ENCODE measurements around the gene FRAS1.

The FRAS1 gene

GRCh38 chr4:78562687-78563086, 505.6 kb downstream of the FRAS1 start:
- no peak for DNase-seq

GRCh38 chr4:78565971-78566372, 508.8 kb downstream of the FRAS1 start:
- DNase-seq, result no peak

- DNase-seq, result no peak
These were observed 509.8 kb downstream of the FRAS1 start for GRCh38 chr4:78566834-78567499.

GRCh38 chr4:78567500-78568060, 510.5 kb downstream of the FRAS1 start:
- no peak for DNase-seq

GRCh38 chr4:78568640-78569305, 511.6 kb downstream of the FRAS1 start:
- no peak for DNase-seq

GRCh38 chr4:78569306-78569821, 512.2 kb downstream of the FRAS1 start:
- DNase-seq, result peak; percentile 36

GRCh38 chr4:78570117-78570516, 513.0 kb downstream of the FRAS1 start:
- no peak for DNase-seq

- no peak for DNase-seq
These were observed 514.7 kb downstream of the FRAS1 start for GRCh38 chr4:78571804-78572203.

- DNase-seq, result no peak
These were observed 521.7 kb downstream of the FRAS1 start for GRCh38 chr4:78578674-78579425.

- no peak for DNase-seq
These were observed 524.5 kb downstream of the FRAS1 start for GRCh38 chr4:78581618-78582017.

- no peak for DNase-seq
These were observed 527.9 kb downstream of the FRAS1 start for GRCh38 chr4:78584863-78585547.

- peak; percentile 22 for DNase-seq
These were observed 528.5 kb downstream of the FRAS1 start for GRCh38 chr4:78585633-78586032.

- no peak for DNase-seq
These were observed 531.9 kb downstream of the FRAS1 start for GRCh38 chr4:78588894-78589545.

GRCh38 chr4:78591404-78591803, 534.3 kb downstream of the FRAS1 start:
- no peak for DNase-seq

- no peak for DNase-seq
These were observed 535.1 kb downstream of the FRAS1 start for GRCh38 chr4:78592088-78592783.

Measured in amniotic stem cell (primary cell).